SK-N-SH (cell line): ENCODE results near the gene CDC42BPG. TPM values are rescaled to one million over a fixed set of nuclear protein-coding genes. Genes with fewer than 3 reads are reported as not detected.
A peak's percentile ranks its signal among the peaks of the same experiment; 100 is the strongest.

ENCODE experiments used
- CTCF ChIA-PET: fragments of 300-600, 350-600 bp; formaldehyde crosslinking; extraction: SDS; loops from one replicate; lab custom pipeline; 2021; lab: Yijun Ruan, JAX
- POLR2A ChIA-PET: fragments of 350-600 bp; sonication (Branson Sonifier 250); formaldehyde crosslinking; extraction: SDS; loops from one replicate; lab custom pipeline; 2020; ENCODE audit warnings: antibody characterized with exemption, inconsistent platforms; lab: Yijun Ruan, JAX
- DNase-seq: peaks from one replicate; pipeline ENCODE4 v3.0.0; 2012
- H2AFZ ChIP-seq: fragments of 200-600 bp; sonication (generic); 2 replicates; pipeline ENCODE4 v1.8.1; 2016; ENCODE audit warnings: antibody characterized with exemption, mild to moderate bottlenecking, low read depth
- H3F3A ChIP-seq: fragments of 200-600 bp; sonication (generic); replicated peaks from 2 replicates; pipeline ENCODE3; 2016; ENCODE audit warnings: antibody characterized with exemption, mild to moderate bottlenecking; ENCODE audit not compliant: insufficient read depth
- H3K27ac ChIP-seq, 2 experiments: fragments of 200-500 bp in 1 of 2; fragments of 200-600 bp in 1 of 2; sonication (Bioruptor generic) in 1 of 2; sonication (generic), shearing (Covaris generic) in 1 of 2; 2 replicates each; pipeline versions ENCODE4 v1.5.1 to v1.6.1; 2014 to 2016; ENCODE audit warnings: low read depth in 2 of 2, inconsistent platforms in 1 of 2, low read length in 1 of 2, mild to moderate bottlenecking in 1 of 2, mixed read lengths in 1 of 2
- H3K27me3 ChIP-seq: fragments of 200-600 bp; sonication (generic), shearing (Covaris generic); 2 replicates; pipeline ENCODE4 v1.6.1; 2016; ENCODE audit warnings: mixed run types; ENCODE audit not compliant: insufficient read depth
- H3K36me3 ChIP-seq, 2 experiments: fragments of 200-500 bp in 1 of 2; fragments of 200-600 bp in 1 of 2; sonication (Bioruptor generic) in 1 of 2; sonication (generic) in 1 of 2; replicated peaks in 1 of 2; 2 replicates each; pipeline versions ENCODE3 to v1.5.1; 2014 to 2016; ENCODE audit warnings: low read length in 1 of 2, mild to moderate bottlenecking in 1 of 2; ENCODE audit not compliant: insufficient read depth in 2 of 2, control insufficient read depth in 1 of 2
- H3K4me1 ChIP-seq, 2 experiments: fragments of 200-500 bp in 1 of 2; fragments of 200-600 bp in 1 of 2; sonication (Bioruptor generic) in 1 of 2; sonication (generic), shearing (Covaris generic) in 1 of 2; 2 replicates each; pipeline versions ENCODE4 v1.5.1 to v1.6.1; 2014 to 2016; ENCODE audit warnings: low read depth in 1 of 2, low read length in 1 of 2, mixed run types in 1 of 2; ENCODE audit not compliant: insufficient read depth in 2 of 2, control insufficient read depth in 1 of 2
- H3K4me2 ChIP-seq: fragments of 200-600 bp; sonication (generic), shearing (Covaris generic); 2 replicates; pipeline ENCODE4 v1.6.1; 2017; ENCODE audit warnings: mixed run types
- H3K4me3 ChIP-seq, 2 experiments: fragments of 200-500 bp in 1 of 2; fragments of 200-600 bp in 1 of 2; sonication (Bioruptor generic) in 1 of 2; sonication (generic), shearing (Covaris generic) in 1 of 2; 2 replicates each; pipeline versions ENCODE4 v1.5.1 to v1.8.1; 2014 to 2016; ENCODE audit warnings: low read depth in 2 of 2, inconsistent platforms in 1 of 2, low read length in 1 of 2, mild to moderate bottlenecking in 1 of 2, mixed read lengths in 1 of 2, moderate library complexity in 1 of 2
- H3K79me2 ChIP-seq: fragments of 200-600 bp; sonication (generic); 2 replicates; pipeline ENCODE4 v1.8.1; 2017; ENCODE audit warnings: mild to moderate bottlenecking; ENCODE audit not compliant: insufficient read depth
- H3K9ac ChIP-seq: fragments of 200-600 bp; sonication (generic); 2 replicates; pipeline ENCODE4 v1.6.1; 2017; ENCODE audit warnings: mixed run types
- H3K9me2 ChIP-seq: fragments of 200-600 bp; sonication (generic); 2 replicates; pipeline ENCODE4 v1.6.1; 2017; ENCODE audit warnings: mixed run types
- H3K9me3 ChIP-seq: fragments of 200-600 bp; sonication (generic); 2 replicates; pipeline ENCODE4 v1.6.1; 2017; ENCODE audit warnings: mixed run types, mild to moderate bottlenecking, moderate library complexity
- H4K20me1 ChIP-seq: fragments of 200-600 bp; sonication (generic); 2 replicates; pipeline ENCODE4 v1.6.1; 2017; ENCODE audit warnings: mild to moderate bottlenecking, mixed run types; ENCODE audit not compliant: insufficient read depth
- EZH2phosphoT487 ChIP-seq: fragments of 200-600 bp; sonication (generic); IDR thresholded peaks from 2 replicates; pipeline ENCODE4 v1.6.1; 2017; ENCODE audit warnings: low read depth, mixed run types, mild to moderate bottlenecking, antibody characterized with exemption, moderate library complexity, borderline replicate concordance
- FOSL2 ChIP-seq: IDR thresholded peaks from 2 replicates; pipeline ENCODE4 v1.4.0; 2012; ENCODE audit warnings: low read depth, mild to moderate bottlenecking, moderate library complexity, borderline replicate concordance
- FOXJ3 ChIP-seq: sonication (generic); formaldehyde crosslinking; IDR thresholded peaks from 2 replicates; pipeline ENCODE4 v1.5.1; 2020; ENCODE audit warnings: mild to moderate bottlenecking, missing genetic modification reagents
- FOXM1 ChIP-seq: IDR thresholded peaks from 2 replicates; pipeline ENCODE4 v1.4.0; 2012; ENCODE audit warnings: low read depth, mild to moderate bottlenecking
- GATA2 ChIP-seq: sonication (generic); formaldehyde crosslinking; IDR thresholded peaks from 2 replicates; pipeline ENCODE4 v1.5.0; 2020; ENCODE audit warnings: mild to moderate bottlenecking, missing genetic modification reagents
- MEF2A ChIP-seq: IDR thresholded peaks from 2 replicates; pipeline ENCODE4 v1.4.0; 2012; ENCODE audit warnings: low read depth, borderline replicate concordance
- MXI1 ChIP-seq: IDR thresholded peaks from 2 replicates; pipeline ENCODE4 v1.6.1; 2012; ENCODE audit warnings: mild to moderate bottlenecking, low read depth, low read length, improper control_type of control experiment
- NFIC ChIP-seq: IDR thresholded peaks from 2 replicates; pipeline ENCODE4 v1.4.0; 2012; ENCODE audit warnings: borderline replicate concordance
- NRF1 ChIP-seq: IDR thresholded peaks from 2 replicates; pipeline ENCODE4 v1.6.1; 2012; ENCODE audit warnings: low read depth, mild to moderate bottlenecking, low read length
- PBX3 ChIP-seq: IDR thresholded peaks from 2 replicates; pipeline ENCODE4; 2012
- POLR2AphosphoS5 ChIP-seq: IDR thresholded peaks from 2 replicates; pipeline ENCODE4 v1.6.1; 2012; ENCODE audit warnings: low read depth, low read length
- RFX5 ChIP-seq: IDR thresholded peaks from 2 replicates; pipeline ENCODE4 v1.6.1; 2012; ENCODE audit warnings: mild to moderate bottlenecking, improper control_type of control experiment, low read length
- RXRA ChIP-seq: IDR thresholded peaks from 2 replicates; pipeline ENCODE4 v1.4.0; 2012; ENCODE audit warnings: low read depth, mild to moderate bottlenecking, borderline replicate concordance
- TAF1 ChIP-seq: IDR thresholded peaks from 2 replicates; pipeline ENCODE4 v1.6.1; 2012; ENCODE audit warnings: low read depth, mild to moderate bottlenecking, low read length, moderate library complexity, borderline replicate concordance
- TCF12 ChIP-seq: IDR thresholded peaks from 2 replicates; pipeline ENCODE4 v1.4.0; 2012
- TEAD4 ChIP-seq: IDR thresholded peaks from 2 replicates; pipeline ENCODE4 v1.4.0; 2012; ENCODE audit warnings: mild to moderate bottlenecking, borderline replicate concordance; ENCODE audit not compliant: insufficient read depth
- USF1 ChIP-seq: IDR thresholded peaks from 2 replicates; pipeline ENCODE4 v1.4.0; 2012; ENCODE audit warnings: low read depth, borderline replicate concordance
- YY1 ChIP-seq: IDR thresholded peaks from 2 replicates; pipeline ENCODE4 v1.4.0; 2012; ENCODE audit warnings: low read depth, mild to moderate bottlenecking
- WGBS: methylation state at CpG from one replicate; pipeline ENCODE4 v1.1.6; 2017; ENCODE audit warnings: low lambda C conversion rate; 5-methylcytosine and 5-hydroxymethylcytosine counted together
- polyA plus RNA-seq, 3 experiments: library from polyadenylated mRNA; depleted of rRNA; stranded (reverse); fragments of >200 nt; gene quantifications; 2 replicates each; pipeline ENCODE4 v1.2.3, GENCODE V29; 2012
- TF ChIP-seq, protein P1 (sequence below): fragments of 200-600 bp; sonication (generic); IDR thresholded peaks from 2 replicates; pipeline ENCODE4 v1.6.1; 2017; ENCODE audit warnings: antibody characterized with exemption, mild to moderate bottlenecking, moderate library complexity
- TF ChIP-seq, protein P2 (sequence below): fragments of 150-350 bp; IDR thresholded peaks from 2 replicates; pipeline ENCODE4 v1.6.1; 2016; ENCODE audit warnings: mild to moderate bottlenecking, low read depth, low read length

Gene CDC42BPG
- polyA plus RNA-seq, 1 of the 3 experiments (the other 2 are of a cell fraction): 0.33 TPM

DNA sequence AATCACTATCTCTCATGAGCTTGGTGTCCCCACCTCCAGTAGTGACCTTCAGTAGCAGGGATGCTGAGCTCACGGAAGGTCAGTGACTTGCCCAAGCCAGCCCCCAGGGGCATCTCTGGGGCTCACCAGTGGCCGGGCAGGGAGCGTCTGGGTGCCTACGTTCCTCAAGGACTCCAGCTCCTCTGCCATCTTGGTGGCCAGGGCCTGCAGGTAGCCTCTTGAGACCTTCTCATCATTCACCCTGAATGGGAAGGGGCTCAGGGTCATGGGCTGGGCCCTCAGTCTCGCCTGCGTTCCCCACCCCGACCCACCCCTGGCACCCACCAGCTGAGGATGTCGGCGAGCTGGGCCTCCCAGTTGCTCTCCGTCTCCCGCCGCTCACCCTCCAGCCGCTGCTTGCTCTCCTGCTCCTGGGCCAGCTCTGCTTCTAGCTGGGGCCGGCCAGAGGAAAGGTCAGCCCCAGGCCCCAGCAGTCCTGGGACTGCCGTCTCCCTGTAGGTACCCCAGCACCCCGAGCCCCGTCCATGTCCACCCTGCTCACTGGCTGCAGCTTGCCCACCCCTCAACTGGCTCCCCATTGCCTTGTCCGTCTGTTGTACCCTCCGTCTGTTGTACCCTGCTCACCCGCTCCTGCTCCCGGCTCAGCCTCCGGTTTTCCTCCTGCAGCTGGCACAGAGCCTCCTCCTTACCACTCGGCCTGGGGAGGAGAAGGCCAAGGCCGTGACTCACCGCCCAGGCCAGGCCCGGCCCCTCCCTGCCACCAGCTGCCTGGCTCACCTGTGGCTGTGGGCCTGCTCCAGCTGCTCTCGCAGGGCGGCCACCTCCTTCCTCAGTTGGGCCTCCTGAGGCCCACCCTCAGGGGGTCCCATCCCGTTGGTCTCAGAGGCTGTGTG is 9.5 kb downstream of the CDC42BPG start:
- WGBS: 60% methylated on average over 22 of the region's 29 CpGs

GRCh38 chr11:64834031-64834722 is 10.3 kb downstream of the CDC42BPG start:
- no peak for DNase-seq
- no peaks in the 10 kb centered on the region for H3K9me2 ChIP-seq
- ChIA-PET POLR2A (interaction anchor here (0.6 kb wide), 1 partner anchor 180 kb away, joined by 3 read pairs; no protein-coding TSS in a partner anchor), CTCF (interaction anchor here (0.8 to 3.9 kb wide), 6 partner anchors 10 to 284 kb away, joined by 3 to 21 read pairs (median 8); partner anchors contain the start of genes CDC42BPG and ZNHIT2)
- H3K4me1 ChIP-seq: peaks cover 0 to 5% of the 10 kb centered on the region in 2 experiments; a peak in 1 of 4 replicates
- no peaks in the 10 kb centered on the region for H3K27me3 ChIP-seq
- H3K36me3 ChIP-seq: no peaks in the 10 kb centered on the region
- no peaks in the 10 kb centered on the region for H3K9me3 ChIP-seq
- WGBS: 91% methylated on average over 9 of the region's 25 CpGs
- no peak overlapping the region for H3K9ac ChIP-seq
- H2AFZ ChIP-seq: no peak overlapping the region
- H3K79me2 ChIP-seq: no peaks in the 10 kb centered on the region
- H3K27ac ChIP-seq: no peak overlapping the region
- no peaks in the 10 kb centered on the region for H3F3A ChIP-seq
- no peak for TF ChIP-seq FOXJ3
- TF ChIP-seq, protein P1, sequence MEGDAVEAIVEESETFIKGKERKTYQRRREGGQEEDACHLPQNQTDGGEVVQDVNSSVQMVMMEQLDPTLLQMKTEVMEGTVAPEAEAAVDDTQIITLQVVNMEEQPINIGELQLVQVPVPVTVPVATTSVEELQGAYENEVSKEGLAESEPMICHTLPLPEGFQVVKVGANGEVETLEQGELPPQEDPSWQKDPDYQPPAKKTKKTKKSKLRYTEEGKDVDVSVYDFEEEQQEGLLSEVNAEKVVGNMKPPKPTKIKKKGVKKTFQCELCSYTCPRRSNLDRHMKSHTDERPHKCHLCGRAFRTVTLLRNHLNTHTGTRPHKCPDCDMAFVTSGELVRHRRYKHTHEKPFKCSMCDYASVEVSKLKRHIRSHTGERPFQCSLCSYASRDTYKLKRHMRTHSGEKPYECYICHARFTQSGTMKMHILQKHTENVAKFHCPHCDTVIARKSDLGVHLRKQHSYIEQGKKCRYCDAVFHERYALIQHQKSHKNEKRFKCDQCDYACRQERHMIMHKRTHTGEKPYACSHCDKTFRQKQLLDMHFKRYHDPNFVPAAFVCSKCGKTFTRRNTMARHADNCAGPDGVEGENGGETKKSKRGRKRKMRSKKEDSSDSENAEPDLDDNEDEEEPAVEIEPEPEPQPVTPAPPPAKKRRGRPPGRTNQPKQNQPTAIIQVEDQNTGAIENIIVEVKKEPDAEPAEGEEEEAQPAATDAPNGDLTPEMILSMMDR: no peak
- TF ChIP-seq, protein P2, sequence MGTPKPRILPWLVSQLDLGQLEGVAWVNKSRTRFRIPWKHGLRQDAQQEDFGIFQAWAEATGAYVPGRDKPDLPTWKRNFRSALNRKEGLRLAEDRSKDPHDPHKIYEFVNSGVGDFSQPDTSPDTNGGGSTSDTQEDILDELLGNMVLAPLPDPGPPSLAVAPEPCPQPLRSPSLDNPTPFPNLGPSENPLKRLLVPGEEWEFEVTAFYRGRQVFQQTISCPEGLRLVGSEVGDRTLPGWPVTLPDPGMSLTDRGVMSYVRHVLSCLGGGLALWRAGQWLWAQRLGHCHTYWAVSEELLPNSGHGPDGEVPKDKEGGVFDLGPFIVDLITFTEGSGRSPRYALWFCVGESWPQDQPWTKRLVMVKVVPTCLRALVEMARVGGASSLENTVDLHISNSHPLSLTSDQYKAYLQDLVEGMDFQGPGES: no peak
- TF ChIP-seq NRF1: no peak
- TF ChIP-seq TAF1: no peak
- TF ChIP-seq USF1: no peak
- TF ChIP-seq RXRA: no peak
- no peak for TF ChIP-seq MEF2A
- no peak for TF ChIP-seq MXI1
- TF ChIP-seq YY1: no peak
- no peak for TF ChIP-seq NFIC
- TF ChIP-seq PBX3: no peak
- TF ChIP-seq TCF12: no peak
- no peak for TF ChIP-seq POLR2AphosphoS5
- no peak for TF ChIP-seq EZH2phosphoT487
- no peak for TF ChIP-seq TEAD4
- TF ChIP-seq, all 33 proteins: peak for 0
- Histone ChIP-seq H3K4me3 (no peak overlapping the region), H3K4me2 (no peak overlapping the region), H4K20me1 (no peaks in the 10 kb centered on the region)

More for the DNA sequence above, 9.5 kb downstream of the CDC42BPG start:
- Histone ChIP-seq H3K4me3 (no peak overlapping the region), H2AFZ (no peak overlapping the region), H3K79me2 (no peaks in the 10 kb centered on the region), H3K9ac (no peak overlapping the region), H3K4me2 (peak overlapping the region; percentile 19; the same call in 1 of the 2 replicates), H4K20me1 (no peaks in the 10 kb centered on the region), H3K4me1 (peaks cover 0 to 5% of the 10 kb centered on the region in 2 experiments; a peak in 1 of 4 replicates), H3K36me3 (no peaks in the 10 kb centered on the region), H3K9me2 (no peaks in the 10 kb centered on the region), H3K9me3 (no peaks in the 10 kb centered on the region), H3K27me3 (no peaks in the 10 kb centered on the region), H3F3A (no peaks in the 10 kb centered on the region), H3K27ac (no peak overlapping the region)
- CTCF ChIA-PET: interaction anchor here (0.8 to 3.9 kb wide), 6 partner anchors 9 to 284 kb away, joined by 3 to 21 read pairs (median 8); partner anchors contain the start of genes CDC42BPG and ZNHIT2
- POLR2A ChIA-PET: no interaction called here
- DNase-seq: no peak
- TF ChIP-seq FOSL2: peak; percentile 86
- TF ChIP-seq NFIC: peak; percentile 81
- no peak for TF ChIP-seq GATA2
- no peak for TF ChIP-seq MEF2A
- no peak for TF ChIP-seq FOXM1
- no peak for TF ChIP-seq RFX5
- no peak for TF ChIP-seq TAF1
- peak; percentile 87 for TF ChIP-seq TCF12
